ENCODE measurements around the gene RTL1.

Gene RTL1

GRCh38 chr14:100903672-100904185 lies at the start of gene RTL1:
TSS of gene RTL1 (minus strand) at chr14:100903722. CDS start at chr14:100884788, 18,934 bp downstream.
- DNase-seq (ENCODE audit: low spot score) = no peak

GRCh38 chr14:100950024-100950423 lies 46.5 kb upstream of the RTL1 start:
- no peak for DNase-seq (ENCODE audit: low spot score)

GRCh38 chr14:100944052-100944451 lies 40.5 kb upstream of the RTL1 start:
- DNase-seq (ENCODE audit: low spot score) = no peak

- DNase-seq (ENCODE audit: low spot score) = no peak
These were observed 26.7 kb upstream of the RTL1 start for GRCh38 chr14:100930270-100930669.

GRCh38 chr14:100915560-100915959 lies 12.0 kb upstream of the RTL1 start:
- no peak for DNase-seq (ENCODE audit: low spot score)

GRCh38 chr14:100914597-100915021 lies 11.1 kb upstream of the RTL1 start:
- no peak for DNase-seq (ENCODE audit: low spot score)

GRCh38 chr14:100911665-100912316 lies 8.3 kb upstream of the RTL1 start:
- DNase-seq (ENCODE audit: low spot score) = no peak

GRCh38 chr14:100910888-100911664 lies 7.6 kb upstream of the RTL1 start:
- DNase-seq (ENCODE audit: low spot score) = no peak

DNA sequence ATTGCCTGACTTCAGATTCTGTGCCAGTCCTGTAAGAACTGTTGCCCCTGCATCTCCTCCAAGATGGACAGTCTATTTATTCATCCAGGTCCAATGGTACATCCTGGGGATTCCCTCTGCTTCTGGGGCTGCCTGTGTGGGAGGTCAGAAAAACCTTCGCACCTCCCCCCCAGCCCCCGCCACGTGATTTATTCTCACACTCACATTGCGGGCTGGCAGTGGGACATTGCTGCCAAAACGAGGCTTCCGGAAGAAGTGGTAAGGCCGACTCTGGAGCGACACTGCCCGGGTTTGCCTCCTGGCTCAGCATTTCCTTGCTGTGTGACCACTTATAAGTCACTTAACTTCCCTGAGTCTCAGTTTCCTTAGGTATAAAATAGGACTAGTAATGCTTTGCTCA lies 5.9 kb upstream of the RTL1 start:
- no peak for DNase-seq (ENCODE audit: low spot score)

GRCh38 chr14:100907240-100907639 lies 3.7 kb upstream of the RTL1 start:
- DNase-seq (ENCODE audit: low spot score) = no peak

GRCh38 chr14:100906420-100906819 lies 2.9 kb upstream of the RTL1 start:
- peak; percentile 72 for DNase-seq (ENCODE audit: low spot score)

GRCh38 chr14:100905166-100905565 lies 1.6 kb upstream of the RTL1 start:
- DNase-seq (ENCODE audit: low spot score) = no peak

DNA sequence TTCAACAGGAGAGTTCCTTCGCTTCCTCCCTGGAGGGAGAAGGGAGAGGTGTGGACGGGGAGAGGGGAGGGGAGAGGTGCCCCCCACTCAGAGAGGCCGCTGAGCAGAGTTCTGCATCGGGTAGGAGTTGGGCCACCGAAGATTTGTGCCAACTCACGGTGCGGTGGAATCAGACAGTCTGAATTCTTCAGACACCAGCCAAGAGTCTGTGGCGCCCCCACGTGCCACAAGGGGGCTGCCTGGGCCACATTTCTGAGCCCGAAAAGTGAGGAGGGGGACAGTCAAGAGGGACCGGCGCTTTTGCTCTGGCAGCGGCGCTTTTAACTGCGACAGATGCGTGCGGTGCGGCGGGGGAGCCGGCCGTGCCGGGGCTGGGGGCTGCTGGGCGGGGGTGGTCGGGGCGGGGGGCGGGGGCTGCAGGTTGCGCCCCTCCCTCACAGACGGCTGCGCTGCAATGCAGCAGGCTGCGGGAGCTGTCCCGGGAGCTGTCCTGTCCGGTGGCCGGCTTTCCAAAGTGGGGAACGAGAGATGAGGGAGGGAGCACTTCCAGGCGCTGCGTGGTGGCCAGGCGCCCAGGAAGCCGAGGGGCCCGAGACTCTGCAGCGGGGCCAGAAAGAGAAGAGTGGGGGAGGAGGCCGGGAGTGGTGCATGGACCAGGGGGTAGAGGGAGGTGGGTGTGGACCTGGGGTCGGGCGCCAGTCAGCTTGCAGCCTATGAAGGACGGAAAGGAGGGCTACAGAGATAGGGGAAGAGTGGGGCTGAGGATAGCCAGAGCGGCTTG lies 975 bp upstream of the RTL1 start:
- DNase-seq (ENCODE audit: low spot score) = peak; percentile 64

DNA sequence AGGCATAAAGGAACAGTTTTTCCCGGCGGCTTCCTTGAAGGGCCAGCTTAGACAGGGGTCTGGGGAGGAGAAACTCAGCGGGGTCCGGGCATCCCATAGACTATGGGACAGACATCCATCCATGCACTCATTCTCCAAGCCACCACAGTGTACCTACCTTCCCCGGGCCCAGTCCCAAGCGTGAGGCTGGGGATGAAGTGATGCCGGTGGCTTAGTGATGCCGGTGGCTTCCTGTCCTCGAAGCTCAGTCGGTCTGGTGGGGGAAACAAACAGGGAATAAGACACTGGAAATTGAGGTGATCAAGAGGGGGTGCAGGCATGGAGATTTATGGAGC lies 421 bp downstream of the RTL1 start:
- DNase-seq (ENCODE audit: low spot score) = no peak

DNA sequence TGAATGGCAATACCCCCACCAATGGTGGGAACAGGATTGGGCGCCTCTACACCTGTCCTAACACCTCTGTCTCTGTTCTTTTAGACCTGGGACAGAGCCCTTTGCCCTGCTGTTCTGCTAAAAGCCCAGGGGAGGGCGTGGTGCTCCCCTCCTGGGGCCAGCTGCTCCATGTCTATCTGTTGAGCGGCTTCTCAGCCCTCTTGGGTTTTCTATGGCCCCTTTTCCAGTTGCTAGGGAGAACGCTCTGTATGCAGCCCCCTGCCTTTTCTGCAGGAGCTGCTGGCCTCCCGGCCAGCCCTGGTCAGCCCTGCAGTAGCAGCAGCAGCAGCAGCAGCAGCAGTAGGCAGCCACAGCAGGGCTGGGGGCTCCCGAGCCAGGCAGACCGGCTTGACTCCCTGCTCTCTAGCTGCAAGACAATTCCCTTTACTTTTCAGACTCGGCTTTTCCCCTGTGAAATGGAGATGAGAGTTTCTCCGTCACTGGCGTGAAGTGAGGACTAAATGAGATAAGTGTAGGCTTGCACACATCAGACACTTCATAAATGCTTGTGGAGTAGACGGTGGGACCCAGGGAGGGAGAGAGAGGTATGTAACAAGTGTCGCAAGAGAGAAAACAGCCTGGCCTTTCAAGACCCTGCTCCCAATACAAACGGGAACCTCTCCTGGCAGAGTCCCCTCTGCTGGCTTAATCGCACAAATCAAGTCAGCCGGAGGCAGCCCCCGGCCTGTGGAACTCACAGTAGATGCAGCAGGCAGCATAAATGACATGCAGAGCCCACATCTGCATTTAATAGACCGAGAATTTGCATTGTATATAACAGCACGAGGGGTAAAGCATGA lies 1.0 kb downstream of the RTL1 start:
- DNase-seq (ENCODE audit: low spot score) = peak; percentile 63

DNA sequence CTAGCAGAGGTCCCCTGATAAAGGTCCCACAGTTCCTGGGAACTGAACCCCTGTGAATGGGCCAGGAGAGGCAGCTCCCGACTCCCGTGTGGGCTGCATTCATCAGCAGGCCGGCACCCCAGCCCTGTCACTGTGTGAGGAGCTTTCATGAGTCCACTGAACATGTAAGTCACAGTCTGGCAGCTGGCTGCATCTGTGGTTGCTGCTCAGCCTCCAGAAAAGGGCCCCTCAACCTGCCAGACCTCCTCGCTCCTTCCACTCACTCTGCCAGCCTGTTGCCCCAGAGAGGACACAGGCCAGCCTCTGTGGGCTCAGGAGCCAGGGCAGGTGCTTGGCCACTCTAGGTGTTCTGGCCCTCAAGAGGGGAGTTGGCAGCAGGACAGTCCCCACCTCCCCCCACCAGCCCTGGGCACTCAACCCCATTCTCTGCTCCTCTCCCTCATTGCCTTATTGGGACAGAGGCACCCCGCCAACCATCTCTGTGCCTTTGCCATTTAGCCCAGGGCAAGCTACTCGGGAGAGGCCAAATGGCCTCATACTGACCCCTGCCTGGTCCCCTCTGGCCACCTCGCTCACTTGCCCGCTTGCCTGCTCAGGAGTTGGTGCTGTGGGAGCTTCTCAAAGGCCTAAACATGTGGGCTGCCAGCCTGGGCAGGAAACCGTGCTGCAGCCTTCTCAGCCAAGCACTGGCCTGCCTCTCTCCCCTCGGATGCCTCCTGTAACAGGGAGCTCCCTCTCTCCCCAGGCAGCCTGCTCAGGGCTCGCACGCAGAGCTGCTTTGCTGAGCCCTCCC lies 1.9 kb downstream of the RTL1 start:
- no peak for DNase-seq (ENCODE audit: low spot score)

GRCh38 chr14:100900837-100901390 lies 2.6 kb downstream of the RTL1 start:
- DNase-seq (ENCODE audit: low spot score) = peak; percentile 55

- DNase-seq (ENCODE audit: low spot score) = no peak
These were observed 3.4 kb downstream of the RTL1 start for GRCh38 chr14:100899884-100900771.
